ENCODE results near the gene TAS2R39.

TAS2R39 gene

DNA sequence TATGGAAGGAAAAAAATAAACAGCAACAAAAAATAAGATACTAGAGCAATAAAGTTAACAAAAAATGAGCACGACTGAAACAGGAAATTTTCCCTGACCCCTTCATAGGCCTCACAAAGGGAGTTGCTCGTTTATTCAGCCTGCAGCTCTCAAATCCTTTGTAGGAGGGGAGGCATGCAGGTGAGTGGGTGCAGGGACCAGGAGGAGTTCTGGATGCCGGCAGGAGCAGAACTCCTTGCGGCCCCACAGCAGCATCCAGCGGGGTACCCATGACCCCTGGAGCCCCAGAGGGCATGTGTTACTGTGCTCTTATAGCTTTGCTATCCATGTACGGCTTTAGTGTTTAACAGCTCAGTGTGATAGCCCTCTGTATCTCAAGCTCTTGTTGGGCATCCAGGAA, 5.8 kb downstream of the TAS2R39 start:
- no peaks in the 10 kb centered on the region for H3K36me3 ChIP-seq (ENCODE audit: low read length)
- H3F3A ChIP-seq (ENCODE audit: insufficient read depth) = no peaks in the 10 kb centered on the region
- no peaks in the 10 kb centered on the region for H3K27me3 ChIP-seq (ENCODE audit: low read length)
- H3K27ac ChIP-seq (ENCODE audit: low read depth, low read length) = no peak overlapping the region
- H2AFZ ChIP-seq (ENCODE audit: low read depth, low read length, severe bottlenecking) = no peak overlapping the region
- H3K9ac ChIP-seq (ENCODE audit: low read length) = no peak overlapping the region
- TF ChIP-seq, protein P1, sequence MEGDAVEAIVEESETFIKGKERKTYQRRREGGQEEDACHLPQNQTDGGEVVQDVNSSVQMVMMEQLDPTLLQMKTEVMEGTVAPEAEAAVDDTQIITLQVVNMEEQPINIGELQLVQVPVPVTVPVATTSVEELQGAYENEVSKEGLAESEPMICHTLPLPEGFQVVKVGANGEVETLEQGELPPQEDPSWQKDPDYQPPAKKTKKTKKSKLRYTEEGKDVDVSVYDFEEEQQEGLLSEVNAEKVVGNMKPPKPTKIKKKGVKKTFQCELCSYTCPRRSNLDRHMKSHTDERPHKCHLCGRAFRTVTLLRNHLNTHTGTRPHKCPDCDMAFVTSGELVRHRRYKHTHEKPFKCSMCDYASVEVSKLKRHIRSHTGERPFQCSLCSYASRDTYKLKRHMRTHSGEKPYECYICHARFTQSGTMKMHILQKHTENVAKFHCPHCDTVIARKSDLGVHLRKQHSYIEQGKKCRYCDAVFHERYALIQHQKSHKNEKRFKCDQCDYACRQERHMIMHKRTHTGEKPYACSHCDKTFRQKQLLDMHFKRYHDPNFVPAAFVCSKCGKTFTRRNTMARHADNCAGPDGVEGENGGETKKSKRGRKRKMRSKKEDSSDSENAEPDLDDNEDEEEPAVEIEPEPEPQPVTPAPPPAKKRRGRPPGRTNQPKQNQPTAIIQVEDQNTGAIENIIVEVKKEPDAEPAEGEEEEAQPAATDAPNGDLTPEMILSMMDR (IDR thresholded peaks at IDR 0.05; ENCODE audit: insufficient read depth, low read length, poor library complexity, severe bottlenecking) = no peak
- no peak for TF ChIP-seq EZH2phosphoT487 (conservative IDR thresholded peaks at IDR 0.05; ENCODE audit: low read length)
- H3K4me2 ChIP-seq (ENCODE audit: low read depth, low read length, poor library complexity, severe bottlenecking) = no peak overlapping the region
- no peaks in the 10 kb centered on the region for H3K9me2 ChIP-seq (replicated peaks; ENCODE audit: insufficient read depth, low read length)
- H3K4me3 ChIP-seq (ENCODE audit: insufficient read depth, low read length, poor library complexity, severe bottlenecking) = no peak overlapping the region
- no peaks in the 10 kb centered on the region for H3K79me2 ChIP-seq (ENCODE audit: insufficient read depth, low read length)
- no peaks in the 10 kb centered on the region for H4K20me1 ChIP-seq (ENCODE audit: low read depth, low read length)
- H3K9me3 ChIP-seq (ENCODE audit: insufficient read depth, low read length) = no peaks in the 10 kb centered on the region

DNA sequence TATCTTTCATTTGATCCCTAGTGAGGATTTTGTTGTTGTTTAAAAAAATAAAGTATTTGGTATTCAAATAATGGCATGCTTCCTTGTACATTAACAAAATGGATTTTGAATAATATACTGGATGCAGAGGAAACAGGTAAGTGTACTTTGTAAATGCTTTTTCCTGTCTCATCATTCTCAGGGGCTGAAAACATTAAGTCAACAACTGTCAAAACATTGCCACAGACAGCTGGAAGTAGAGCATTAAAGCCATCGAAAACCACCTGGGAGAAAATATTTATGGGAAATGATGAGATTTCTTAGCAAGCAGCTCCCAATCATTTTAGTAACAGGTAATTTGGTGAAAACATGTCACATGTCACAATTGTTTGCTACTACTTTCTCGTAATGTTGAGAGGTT, 10.7 kb downstream of the TAS2R39 start:
- no peak for TF ChIP-seq EZH2phosphoT487 (conservative IDR thresholded peaks at IDR 0.05; ENCODE audit: low read length)
- TF ChIP-seq, protein P1 (IDR thresholded peaks at IDR 0.05; ENCODE audit: insufficient read depth, low read length, poor library complexity, severe bottlenecking) = no peak
- Histone ChIP-seq H3K9ac (ENCODE audit: low read length) (no peak overlapping the region), H3K9me3 (ENCODE audit: insufficient read depth, low read length) (no peaks in the 10 kb centered on the region), H3K4me2 (ENCODE audit: low read depth, low read length, poor library complexity, severe bottlenecking) (no peak overlapping the region), H3K36me3 (ENCODE audit: low read length) (no peaks in the 10 kb centered on the region), H3K27me3 (ENCODE audit: low read length) (no peaks in the 10 kb centered on the region), H3K27ac (ENCODE audit: low read depth, low read length) (no peak overlapping the region), H3K4me3 (ENCODE audit: insufficient read depth, low read length, poor library complexity, severe bottlenecking) (no peak overlapping the region), H3K79me2 (ENCODE audit: insufficient read depth, low read length) (no peaks in the 10 kb centered on the region), H4K20me1 (ENCODE audit: low read depth, low read length) (no peaks in the 10 kb centered on the region), H2AFZ (ENCODE audit: low read depth, low read length, severe bottlenecking) (no peak overlapping the region), H3F3A (ENCODE audit: insufficient read depth) (no peaks in the 10 kb centered on the region), H3K9me2 (replicated peaks; ENCODE audit: insufficient read depth, low read length) (no peaks in the 10 kb centered on the region)

DNA sequence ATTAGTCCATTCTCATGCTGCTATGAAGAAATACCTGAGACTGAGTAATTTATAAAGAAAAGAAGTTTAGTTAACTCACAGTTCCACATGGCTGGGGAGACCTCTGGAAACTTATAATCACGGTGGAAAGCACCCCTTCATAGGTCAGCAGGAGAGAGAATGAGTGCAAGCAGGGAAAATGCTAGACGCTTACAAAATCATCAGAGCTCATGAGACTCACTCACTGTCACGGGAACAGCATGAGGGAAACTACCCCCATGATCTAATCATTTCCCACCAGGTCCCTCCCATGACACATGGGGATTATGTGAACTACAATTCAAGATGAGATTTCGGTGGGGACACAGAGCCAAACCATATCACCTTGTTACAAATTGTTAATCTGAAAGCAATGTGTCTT, 15.8 kb downstream of the TAS2R39 start:
- no peak for TF ChIP-seq EZH2phosphoT487 (conservative IDR thresholded peaks at IDR 0.05; ENCODE audit: low read length)
- TF ChIP-seq, protein P1 (IDR thresholded peaks at IDR 0.05; ENCODE audit: insufficient read depth, low read length, poor library complexity, severe bottlenecking) = no peak
- Histone ChIP-seq H4K20me1 (ENCODE audit: low read depth, low read length) (no peaks in the 10 kb centered on the region), H2AFZ (ENCODE audit: low read depth, low read length, severe bottlenecking) (no peak overlapping the region)

More for the DNA sequence above, 15.8 kb downstream of the TAS2R39 start:
- no peak overlapping the region for H3K4me2 ChIP-seq (ENCODE audit: low read depth, low read length, poor library complexity, severe bottlenecking)
- H3K9ac ChIP-seq (ENCODE audit: low read length) = no peak overlapping the region
- no peak overlapping the region for H3K27ac ChIP-seq (ENCODE audit: low read depth, low read length)
- no peaks in the 10 kb centered on the region for H3F3A ChIP-seq (ENCODE audit: insufficient read depth)
- H3K79me2 ChIP-seq (ENCODE audit: insufficient read depth, low read length) = no peaks in the 10 kb centered on the region
- H3K9me2 ChIP-seq (replicated peaks; ENCODE audit: insufficient read depth, low read length) = no peaks in the 10 kb centered on the region
- no peaks in the 10 kb centered on the region for H3K9me3 ChIP-seq (ENCODE audit: insufficient read depth, low read length)
- no peak overlapping the region for H3K4me3 ChIP-seq (ENCODE audit: insufficient read depth, low read length, poor library complexity, severe bottlenecking)
- no peaks in the 10 kb centered on the region for H3K36me3 ChIP-seq (ENCODE audit: low read length)
- no peaks in the 10 kb centered on the region for H3K27me3 ChIP-seq (ENCODE audit: low read length)
